ENCODE data around the gene ASZ1.

Gene ASZ1

GRCh38 chr7:117403737-117404136, 23.6 kb downstream of the ASZ1 start:
- Histone ChIP-seq H3K9ac (ENCODE audit: low read length) (no peak overlapping the region), H3K79me2 (ENCODE audit: insufficient read depth, low read length) (no peaks in the 10 kb centered on the region), H3K9me3 (ENCODE audit: insufficient read depth, low read length) (no peaks in the 10 kb centered on the region), H3K9me2 (replicated peaks; ENCODE audit: insufficient read depth, low read length) (no peaks in the 10 kb centered on the region), H3F3A (ENCODE audit: insufficient read depth) (no peaks in the 10 kb centered on the region), H2AFZ (ENCODE audit: low read depth, low read length, severe bottlenecking) (no peak overlapping the region), H3K4me3 (ENCODE audit: insufficient read depth, low read length, poor library complexity, severe bottlenecking) (no peak overlapping the region), H3K27ac (ENCODE audit: low read depth, low read length) (no peak overlapping the region), H3K36me3 (ENCODE audit: low read length) (no peaks in the 10 kb centered on the region), H3K27me3 (ENCODE audit: low read length) (no peaks in the 10 kb centered on the region), H4K20me1 (ENCODE audit: low read depth, low read length) (no peaks in the 10 kb centered on the region), H3K4me2 (ENCODE audit: low read depth, low read length, poor library complexity, severe bottlenecking) (no peak overlapping the region)
- TF ChIP-seq CTCF (IDR thresholded peaks at IDR 0.05; ENCODE audit: insufficient read depth, low read length, poor library complexity, severe bottlenecking) (no peak), EZH2phosphoT487 (conservative IDR thresholded peaks at IDR 0.05; ENCODE audit: low read length) (no peak)

- Histone ChIP-seq H3K36me3 (ENCODE audit: low read length) (no peaks in the 10 kb centered on the region), H3K9me3 (ENCODE audit: insufficient read depth, low read length) (no peaks in the 10 kb centered on the region), H3K9ac (ENCODE audit: low read length) (no peak overlapping the region), H3K27ac (ENCODE audit: low read depth, low read length) (no peak overlapping the region), H2AFZ (ENCODE audit: low read depth, low read length, severe bottlenecking) (no peak overlapping the region), H3K4me2 (ENCODE audit: low read depth, low read length, poor library complexity, severe bottlenecking) (no peak overlapping the region), H4K20me1 (ENCODE audit: low read depth, low read length) (no peaks in the 10 kb centered on the region), H3K4me3 (ENCODE audit: insufficient read depth, low read length, poor library complexity, severe bottlenecking) (no peak overlapping the region), H3K79me2 (ENCODE audit: insufficient read depth, low read length) (no peaks in the 10 kb centered on the region), H3K9me2 (replicated peaks; ENCODE audit: insufficient read depth, low read length) (no peaks in the 10 kb centered on the region), H3F3A (ENCODE audit: insufficient read depth) (no peaks in the 10 kb centered on the region), H3K27me3 (ENCODE audit: low read length) (no peaks in the 10 kb centered on the region)
- no peak for TF ChIP-seq EZH2phosphoT487 (conservative IDR thresholded peaks at IDR 0.05; ENCODE audit: low read length)
- TF ChIP-seq CTCF (IDR thresholded peaks at IDR 0.05; ENCODE audit: insufficient read depth, low read length, poor library complexity, severe bottlenecking): no peak
Observed at GRCh38 chr7:117402109-117402508, 25.2 kb downstream of the ASZ1 start.

- no peaks in the 10 kb centered on the region for H3K79me2 ChIP-seq (ENCODE audit: insufficient read depth, low read length)
- H4K20me1 ChIP-seq (ENCODE audit: low read depth, low read length): no peaks in the 10 kb centered on the region
- no peaks in the 10 kb centered on the region for H3K9me3 ChIP-seq (ENCODE audit: insufficient read depth, low read length)
- H3K4me3 ChIP-seq (ENCODE audit: insufficient read depth, low read length, poor library complexity, severe bottlenecking): no peak overlapping the region
- H3K9me2 ChIP-seq (replicated peaks; ENCODE audit: insufficient read depth, low read length): no peaks in the 10 kb centered on the region
- H2AFZ ChIP-seq (ENCODE audit: low read depth, low read length, severe bottlenecking): no peak overlapping the region
- H3F3A ChIP-seq (ENCODE audit: insufficient read depth): no peaks in the 10 kb centered on the region
- TF ChIP-seq EZH2phosphoT487 (conservative IDR thresholded peaks at IDR 0.05; ENCODE audit: low read length): no peak
- no peak for TF ChIP-seq CTCF (IDR thresholded peaks at IDR 0.05; ENCODE audit: insufficient read depth, low read length, poor library complexity, severe bottlenecking)
- H3K9ac ChIP-seq (ENCODE audit: low read length): no peak overlapping the region
- no peak overlapping the region for H3K4me2 ChIP-seq (ENCODE audit: low read depth, low read length, poor library complexity, severe bottlenecking)
- no peaks in the 10 kb centered on the region for H3K27me3 ChIP-seq (ENCODE audit: low read length)
- H3K27ac ChIP-seq (ENCODE audit: low read depth, low read length): no peak overlapping the region
- no peaks in the 10 kb centered on the region for H3K36me3 ChIP-seq (ENCODE audit: low read length)
Observed at GRCh38 chr7:117401293-117402002, 25.8 kb downstream of the ASZ1 start.
